Transverse colon (tissue), 3 donors: ENCODE data around the gene DNAJC22.

Source experiments
- POLR2A ChIP-seq: fragments of 450-650 bp; IDR thresholded peaks from one replicate; pipeline ENCODE4 v1.6.1; 2016; ENCODE audit warnings: antibody characterized with exemption, mild to moderate bottlenecking, moderate library complexity
- TF ChIP-seq, protein P1 (sequence below), 5 experiments: fragments of 200-600 bp in 3 of 5; fragments of 450-650 bp in 2 of 5; sonication (generic) in 3 of 5; IDR thresholded peaks; 1 replicate in 2 of 5; 2 replicates in 3 of 5; pipeline ENCODE4 v1.5.1; 2016 to 2017; ENCODE audit warnings: antibody characterized with exemption in 5 of 5, inconsistent platforms in 3 of 5, mild to moderate bottlenecking in 2 of 5, moderate library complexity in 1 of 5

DNA sequence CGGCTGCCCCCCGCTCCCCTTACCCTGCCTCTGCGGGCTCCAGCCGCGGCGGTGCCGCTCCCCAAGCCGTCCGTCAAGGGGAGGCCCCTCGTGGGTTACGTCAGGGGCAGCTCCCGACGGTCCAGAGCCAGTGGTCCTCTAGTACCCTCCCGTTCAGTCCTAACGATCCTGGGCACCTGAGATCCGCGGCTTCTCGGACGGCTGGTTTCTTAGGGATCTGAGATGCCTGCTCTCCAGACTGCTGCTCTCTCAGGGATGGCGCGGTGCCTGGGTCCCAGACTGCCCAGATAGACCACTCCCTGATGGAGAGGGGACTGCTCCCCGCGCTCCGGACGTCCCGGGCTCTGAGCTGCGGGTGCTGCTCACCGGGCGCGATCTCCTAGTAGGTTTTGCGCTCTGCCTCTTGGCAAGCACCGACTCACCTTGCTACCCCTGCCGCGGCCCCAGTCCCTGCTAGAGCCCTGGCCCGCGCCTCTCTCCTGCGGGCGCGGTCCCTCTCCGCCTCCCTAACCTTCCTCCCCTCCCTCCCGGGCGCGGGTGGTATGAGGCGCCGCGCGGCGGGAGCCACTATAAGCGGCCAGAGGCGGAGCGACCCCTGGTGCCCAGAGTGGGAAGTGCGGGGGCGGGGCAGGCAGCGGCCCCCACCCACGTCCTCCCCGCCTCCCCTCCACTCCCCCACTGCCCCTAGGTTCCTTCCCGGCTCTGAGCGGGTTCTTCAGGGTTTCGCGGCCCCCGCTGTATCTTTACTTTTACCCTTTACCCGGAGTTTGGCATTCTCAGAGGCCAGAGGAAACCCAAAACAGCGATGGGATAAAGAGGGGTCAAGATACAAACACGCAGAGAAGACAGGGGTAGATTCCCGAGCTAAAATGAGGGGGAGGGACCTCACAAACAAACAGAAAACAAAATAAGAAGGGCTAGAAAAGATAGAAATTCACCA is 9.8 kb upstream of the DNAJC22 start, which contains the start of gene C1QL4:
- TF ChIP-seq POLR2A, result no peak
- TF ChIP-seq, protein P1, sequence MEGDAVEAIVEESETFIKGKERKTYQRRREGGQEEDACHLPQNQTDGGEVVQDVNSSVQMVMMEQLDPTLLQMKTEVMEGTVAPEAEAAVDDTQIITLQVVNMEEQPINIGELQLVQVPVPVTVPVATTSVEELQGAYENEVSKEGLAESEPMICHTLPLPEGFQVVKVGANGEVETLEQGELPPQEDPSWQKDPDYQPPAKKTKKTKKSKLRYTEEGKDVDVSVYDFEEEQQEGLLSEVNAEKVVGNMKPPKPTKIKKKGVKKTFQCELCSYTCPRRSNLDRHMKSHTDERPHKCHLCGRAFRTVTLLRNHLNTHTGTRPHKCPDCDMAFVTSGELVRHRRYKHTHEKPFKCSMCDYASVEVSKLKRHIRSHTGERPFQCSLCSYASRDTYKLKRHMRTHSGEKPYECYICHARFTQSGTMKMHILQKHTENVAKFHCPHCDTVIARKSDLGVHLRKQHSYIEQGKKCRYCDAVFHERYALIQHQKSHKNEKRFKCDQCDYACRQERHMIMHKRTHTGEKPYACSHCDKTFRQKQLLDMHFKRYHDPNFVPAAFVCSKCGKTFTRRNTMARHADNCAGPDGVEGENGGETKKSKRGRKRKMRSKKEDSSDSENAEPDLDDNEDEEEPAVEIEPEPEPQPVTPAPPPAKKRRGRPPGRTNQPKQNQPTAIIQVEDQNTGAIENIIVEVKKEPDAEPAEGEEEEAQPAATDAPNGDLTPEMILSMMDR (IDR thresholded peaks at IDR 0.05), result peak; percentile 84 to 99 (median 99)
